Inflammatory macrophage (primary cell): Measurements from ENCODE around the gene C1D.
"Not testable (repeated sequence)": the region's sequence is repeated elsewhere in the genome, so short reads cannot be mapped to it uniquely, and the experiment has no call there.

Source experiments
- DNase-seq, 2 donors: peaks; one replicate each; pipeline ENCODE4 v3.0.0-alpha.2; 2020 to 2022

C1D gene

DNA sequence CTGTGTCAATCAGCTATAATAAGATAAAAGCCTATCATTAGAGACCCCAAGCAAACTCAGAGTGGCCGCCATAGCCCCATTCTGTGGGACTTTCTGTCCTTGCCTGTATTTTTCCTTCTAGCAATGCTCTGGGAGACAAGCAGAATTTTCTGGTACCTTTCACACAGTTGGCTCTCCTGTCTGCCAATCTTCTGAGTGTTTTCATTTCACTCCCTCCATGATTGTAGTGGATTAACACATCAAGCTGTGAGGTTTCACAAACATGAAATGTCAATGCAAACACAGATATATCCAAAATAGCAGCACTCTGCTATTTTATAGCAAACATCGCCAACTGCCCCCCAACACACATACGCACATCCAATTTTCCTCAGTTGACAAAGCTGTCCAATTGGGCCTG lies 64.9 kb downstream of the C1D start:
- DNase-seq: no peak

DNA sequence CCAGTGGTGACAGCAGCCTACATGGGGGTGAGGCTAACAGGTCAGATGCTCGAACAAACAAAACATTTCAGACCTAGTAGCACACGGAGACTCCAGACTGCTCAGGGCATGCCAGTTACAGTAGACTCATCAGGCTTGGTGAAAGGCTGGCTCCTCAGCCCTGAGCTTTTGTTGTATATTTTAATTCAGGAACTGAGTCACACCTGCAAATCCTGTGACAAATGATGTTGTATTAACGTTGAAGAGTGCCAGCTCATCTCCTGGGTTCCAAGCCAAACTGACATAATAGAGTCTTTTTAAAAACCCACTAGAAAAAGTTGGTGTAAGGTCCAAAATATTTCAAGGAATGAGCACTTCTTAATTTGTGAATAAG lies 65.3 kb downstream of the C1D start:
- DNase-seq: no peak

DNA sequence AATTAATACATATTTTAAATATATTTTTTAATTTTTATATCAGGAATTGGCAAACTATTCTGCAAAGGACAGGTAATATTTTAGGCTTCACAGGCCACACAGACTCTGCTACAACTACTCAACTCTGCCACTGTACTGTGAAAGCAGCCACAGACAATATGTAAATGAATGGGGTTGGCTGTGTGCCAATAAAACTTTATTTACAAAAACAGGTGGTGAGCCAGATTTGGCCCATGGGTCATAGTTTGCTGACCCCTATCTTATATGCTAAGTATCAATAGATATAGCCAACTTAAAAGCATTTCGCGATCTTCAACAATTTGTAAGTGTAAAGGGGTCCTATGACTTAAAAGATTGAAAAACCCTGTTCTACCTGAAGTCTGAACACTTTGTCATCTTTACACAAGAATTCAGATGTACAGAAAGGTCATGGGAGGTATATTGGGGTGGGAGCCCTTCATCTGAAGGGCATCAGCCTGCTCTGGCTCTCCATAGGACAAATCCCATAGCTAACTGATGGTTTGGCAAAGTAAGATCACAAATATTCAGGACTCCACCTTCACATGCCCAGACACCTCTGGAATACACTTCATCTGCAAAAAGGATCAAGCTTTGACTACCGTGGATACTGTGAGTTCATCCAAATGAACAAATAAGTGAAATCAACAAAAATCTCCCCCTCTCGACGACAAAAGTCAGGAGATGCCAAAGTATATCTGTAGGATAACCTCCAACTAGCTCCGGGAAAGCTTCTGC lies 65.9 kb downstream of the C1D start:
- no peak for DNase-seq

DNA sequence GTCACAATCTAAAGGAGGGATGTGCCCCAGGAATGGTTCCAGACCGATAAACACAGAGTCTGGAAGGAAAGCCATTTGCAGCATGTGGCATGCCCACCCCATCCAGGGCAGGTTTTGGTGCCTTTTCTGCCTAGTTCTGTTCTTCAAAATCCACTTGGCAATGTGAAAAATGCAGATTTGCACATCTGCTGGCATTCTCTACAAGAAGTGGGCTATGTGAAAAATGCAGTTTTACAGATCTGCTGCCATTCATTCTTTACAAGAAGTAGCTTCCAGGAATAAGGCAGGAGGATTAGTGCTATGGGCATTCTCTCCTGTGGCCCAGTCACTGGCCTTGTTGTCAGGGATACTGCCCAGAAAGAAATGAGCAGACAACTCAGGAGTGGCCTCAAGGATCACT lies 68.1 kb downstream of the C1D start:
- no peak for DNase-seq

DNA sequence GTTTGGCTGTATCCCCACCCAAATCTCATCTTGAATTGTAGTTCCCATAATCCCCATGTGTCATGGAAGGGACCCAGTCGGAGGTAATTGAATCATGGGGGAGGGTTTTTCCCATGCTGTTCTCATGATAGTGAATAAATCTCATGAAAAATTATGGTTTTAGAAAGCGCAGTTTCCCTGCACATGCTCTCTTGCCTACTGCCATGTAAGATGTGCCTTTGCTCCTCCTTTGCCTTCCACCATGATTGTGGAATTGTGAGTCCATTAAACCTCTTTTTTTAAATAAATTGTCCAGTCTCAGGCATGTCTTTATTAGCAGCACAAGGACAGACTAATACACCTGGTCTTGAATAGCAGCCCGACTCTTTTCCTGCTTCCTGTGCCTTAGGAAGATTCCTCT lies 68.7 kb downstream of the C1D start:
- not testable (repeated sequence) for DNase-seq

DNA sequence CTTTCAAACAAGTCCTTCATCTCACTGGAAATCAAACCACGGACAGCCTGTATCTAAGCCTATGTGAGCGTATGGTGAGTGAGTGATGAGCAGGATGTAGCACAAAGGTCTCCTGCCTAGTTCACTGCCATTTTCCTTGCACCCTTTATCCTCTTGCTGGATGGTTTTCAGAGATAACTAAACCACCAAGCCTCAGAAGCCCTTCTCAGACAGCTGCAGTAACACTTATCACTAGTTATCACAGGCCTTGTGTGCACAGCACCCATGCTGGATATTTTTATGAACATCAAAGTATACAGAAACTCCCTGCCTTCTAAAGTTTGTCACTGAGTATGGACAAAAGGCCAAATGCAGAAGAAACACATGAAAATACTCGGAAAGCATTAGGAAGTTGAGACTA lies 69.5 kb downstream of the C1D start:
- no peak for DNase-seq

DNA sequence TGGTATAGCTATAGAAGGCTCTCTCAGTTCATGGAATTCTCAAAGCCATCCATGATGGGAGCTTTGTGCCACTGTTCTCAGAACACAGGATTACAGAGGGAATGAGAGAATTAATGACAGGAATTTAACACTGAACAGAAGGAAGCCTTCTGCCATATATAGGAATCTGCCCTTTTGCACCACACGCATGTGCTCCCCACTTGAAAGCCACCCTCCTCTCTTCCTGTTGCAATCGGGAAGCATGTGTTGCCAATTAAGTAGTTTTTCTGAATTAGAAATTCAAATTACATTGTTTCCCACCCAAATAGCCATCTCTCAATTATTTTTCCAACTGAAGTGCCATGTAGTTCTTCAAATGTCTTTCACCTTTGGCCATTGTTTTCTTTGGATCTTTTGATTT lies 71.3 kb downstream of the C1D start:
- DNase-seq: no peak
